Liver (tissue), 9 donors: ENCODE measurements around the gene RNU6-9. TPM values are rescaled to one million over a fixed set of nuclear protein-coding genes. Genes with fewer than 3 reads are reported as not detected.
"Not testable (repeated sequence)": the region's sequence is repeated elsewhere in the genome, so short reads cannot be mapped to it uniquely, and the experiment has no call there.

Experiments
- DNase-seq: peaks from one replicate; pipeline ENCODE4 v3.0.0-alpha.2; 2017; ENCODE audit warnings: low spot score
- H3K27ac ChIP-seq, 2 donors: one replicate each; pipeline ENCODE4 v1.7.0; 2013; ENCODE audit warnings: inconsistent platforms in 2 of 2, low read length in 2 of 2, control low read depth in 1 of 2, low read depth in 1 of 2, mild to moderate bottlenecking in 1 of 2
- H3K27me3 ChIP-seq, 4 donors: one replicate each; pipeline versions ENCODE4 v1.6.1 to v1.7.0; 2013; ENCODE audit warnings: low read length in 3 of 4, inconsistent platforms in 1 of 4, mild to moderate bottlenecking in 1 of 4, moderate library complexity in 1 of 4; ENCODE audit not compliant: control insufficient read depth in 4 of 4, insufficient read depth in 4 of 4
- H3K36me3 ChIP-seq, 4 donors: one replicate each; pipeline versions ENCODE4 v1.6.1 to v1.7.0; 2013; ENCODE audit warnings: low read length in 3 of 4, mild to moderate bottlenecking in 3 of 4, low read depth in 1 of 4, moderate library complexity in 1 of 4; ENCODE audit not compliant: control insufficient read depth in 4 of 4, insufficient read depth in 3 of 4
- H3K4me1 ChIP-seq, 4 donors: one replicate each; pipeline versions ENCODE4 v1.6.1 to v1.7.0; 2013; ENCODE audit warnings: low read length in 3 of 4, mild to moderate bottlenecking in 3 of 4, moderate library complexity in 1 of 4; ENCODE audit not compliant: control insufficient read depth in 4 of 4, insufficient read depth in 4 of 4
- H3K4me3 ChIP-seq, 3 donors: one replicate each; pipeline versions ENCODE4 v1.6.1 to v1.7.0; 2013; ENCODE audit warnings: low read length in 3 of 3, control low read depth in 1 of 3, low read depth in 1 of 3, mild to moderate bottlenecking in 1 of 3
- H3K9ac ChIP-seq, 2 donors: one replicate each; pipeline ENCODE4 v1.7.0; 2013; ENCODE audit warnings: low read length in 2 of 2, mild to moderate bottlenecking in 2 of 2, moderate library complexity in 2 of 2, control low read depth in 1 of 2, low read depth in 1 of 2
- H3K9me3 ChIP-seq, 4 donors: one replicate each; pipeline versions ENCODE4 v1.6.1 to v1.7.0; 2013; ENCODE audit warnings: low read length in 3 of 4; ENCODE audit not compliant: control insufficient read depth in 4 of 4
- EGR1 ChIP-seq, 2 donors: IDR thresholded peaks; 2 replicates each; pipeline ENCODE4 v1.6.1; 2016 to 2018; ENCODE audit warnings: antibody characterized with exemption in 2 of 2, low read depth in 2 of 2
- GABPA ChIP-seq, 2 donors: IDR thresholded peaks in 1 of 2; conservative IDR thresholded peaks in 1 of 2; 2 replicates each; pipeline ENCODE4 v1.6.1; 2016; ENCODE audit warnings: antibody characterized with exemption in 2 of 2, mild to moderate bottlenecking in 1 of 2, moderate library complexity in 1 of 2
- HNF4A ChIP-seq, 2 donors: conservative IDR thresholded peaks; 2 replicates each; pipeline ENCODE4 v1.6.1; 2016; ENCODE audit warnings: antibody characterized with exemption in 2 of 2, mild to moderate bottlenecking in 2 of 2
- NR2F2 ChIP-seq: IDR thresholded peaks from 2 replicates; pipeline ENCODE4 v1.6.1; 2016; ENCODE audit warnings: antibody characterized with exemption
- RAD21 ChIP-seq, 2 donors: IDR thresholded peaks; 2 replicates each; pipeline ENCODE4 v1.6.1; 2016; ENCODE audit warnings: antibody characterized with exemption in 2 of 2, mild to moderate bottlenecking in 2 of 2
- TAF1 ChIP-seq: conservative IDR thresholded peaks from 2 replicates; pipeline ENCODE4 v1.6.1; 2016; ENCODE audit warnings: antibody characterized with exemption, mild to moderate bottlenecking
- WGBS: extraction: QIAGEN DNeasy Blood & Tissue Kit; methylation state at CpG from one replicate; pipeline ENCODE4 v1.1.7; 2013; 5-methylcytosine and 5-hydroxymethylcytosine counted together
- polyA plus RNA-seq, 2 donors: library from polyadenylated mRNA; stranded (reverse) in 1 of 2; unstranded in 1 of 2; fragments of 200-250 nt in 1 of 2; fragments of >200 nt in 1 of 2; fragmentation: Nextera tagmentation in 1 of 2; extraction: Ambion mirVana in 1 of 2; gene quantifications; one replicate each; pipeline versions ENCODE4 v1.2.1 to v1.2.3, GENCODE V29; 2013 to 2015
- total RNA-seq, 2 donors: library from RNA; depleted of rRNA; stranded (reverse); fragments of >200 nt; gene quantifications; one replicate each; pipeline ENCODE4 v1.2.3, GENCODE V29; 2014
- TF ChIP-seq, protein P1 (sequence below): IDR thresholded peaks from 2 replicates; pipeline ENCODE4 v1.6.1; 2016; ENCODE audit warnings: antibody characterized with exemption
- TF ChIP-seq, protein P2 (sequence below): IDR thresholded peaks from 2 replicates; pipeline ENCODE4 v1.6.1; 2016; ENCODE audit warnings: antibody characterized with exemption, mild to moderate bottlenecking
- donor health status: healthy.
- donor health status: healthy.
- donor health status: healthy.
- donor health status: healthy.
- donor health status: healthy.

Gene RNU6-9
- total and polyA plus RNA-seq, 4 donors = not detected

DNA sequence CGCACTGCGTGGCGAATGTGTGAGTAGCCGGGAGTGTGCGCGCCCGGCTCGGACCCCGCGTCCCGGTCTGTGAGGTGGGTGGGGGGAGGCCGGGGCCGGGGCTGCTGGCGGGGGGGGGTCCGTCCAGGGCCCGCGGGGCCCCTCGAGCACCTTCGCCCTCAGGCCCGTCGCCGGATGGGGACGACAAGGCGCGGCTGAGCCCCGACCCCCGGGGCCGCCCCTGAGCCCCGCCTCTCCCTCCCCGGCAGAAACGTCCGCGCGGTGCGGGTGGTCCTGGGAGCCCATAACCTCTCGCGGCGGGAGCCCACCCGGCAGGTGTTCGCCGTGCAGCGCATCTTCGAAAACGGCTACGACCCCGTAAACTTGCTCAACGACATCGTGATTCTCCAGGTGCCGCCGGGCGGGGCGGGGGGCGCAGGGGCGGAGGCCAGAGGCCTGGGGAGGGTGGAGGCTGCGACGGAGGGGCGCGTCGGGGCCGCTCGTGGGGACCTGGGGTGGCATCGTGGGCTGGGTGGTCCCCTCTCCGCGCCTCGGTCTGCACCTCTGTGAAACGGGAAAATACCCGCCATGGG, 40.2 kb upstream of the RNU6-9 start:
- Histone ChIP-seq H3K4me3 (no peak overlapping the region), H3K27me3 (no peaks in the 10 kb centered on the region), H3K36me3 (no peaks in the 10 kb centered on the region)

DNA sequence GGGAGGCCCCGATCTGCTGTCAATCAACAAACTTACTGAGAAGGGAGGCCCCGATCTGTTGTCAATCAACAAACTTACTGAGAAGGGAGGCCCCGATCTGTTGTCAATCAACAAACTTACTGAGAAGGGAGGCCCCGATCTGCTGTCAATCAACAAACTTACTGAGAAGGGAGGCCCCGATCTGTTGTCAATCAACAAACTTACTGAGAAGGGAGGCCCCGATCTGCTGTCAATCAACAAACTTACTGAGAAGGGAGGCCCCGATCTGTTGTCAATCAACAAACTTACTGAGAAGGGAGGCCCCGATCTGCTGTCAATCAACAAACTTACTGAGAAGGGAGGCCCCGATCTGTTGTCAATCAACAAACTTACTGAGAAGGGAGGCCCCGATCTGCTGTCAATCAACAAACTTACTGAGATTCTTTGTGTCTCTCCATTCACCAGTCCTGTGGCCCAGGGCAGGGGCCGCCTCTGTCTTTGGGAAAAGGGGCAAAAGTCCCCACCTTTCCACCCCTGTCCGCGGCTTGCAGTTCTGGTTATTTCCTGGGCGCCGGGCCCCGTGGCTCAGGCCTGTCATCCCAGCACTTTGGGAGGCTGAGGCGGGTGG, 39.6 kb upstream of the RNU6-9 start:
- H3K9ac ChIP-seq, H3K4me3 ChIP-seq, H3K27me3 ChIP-seq, H3K9me3 ChIP-seq, DNase-seq, H3K36me3 ChIP-seq, H3K27ac ChIP-seq: not testable (repeated sequence)
- H3K4me1 ChIP-seq = peaks cover 5 to 12% (median 8%) of the 10 kb centered on the region in 4 donors
- WGBS = 75% methylated on average over 12 of the region's 17 CpGs

More for the DNA sequence above, 40.2 kb upstream of the RNU6-9 start:
- H3K4me1 ChIP-seq = peaks cover 5 to 12% (median 8%) of the 10 kb centered on the region in 4 donors
- no peak for TF ChIP-seq TAF1
- TF ChIP-seq, protein P1, sequence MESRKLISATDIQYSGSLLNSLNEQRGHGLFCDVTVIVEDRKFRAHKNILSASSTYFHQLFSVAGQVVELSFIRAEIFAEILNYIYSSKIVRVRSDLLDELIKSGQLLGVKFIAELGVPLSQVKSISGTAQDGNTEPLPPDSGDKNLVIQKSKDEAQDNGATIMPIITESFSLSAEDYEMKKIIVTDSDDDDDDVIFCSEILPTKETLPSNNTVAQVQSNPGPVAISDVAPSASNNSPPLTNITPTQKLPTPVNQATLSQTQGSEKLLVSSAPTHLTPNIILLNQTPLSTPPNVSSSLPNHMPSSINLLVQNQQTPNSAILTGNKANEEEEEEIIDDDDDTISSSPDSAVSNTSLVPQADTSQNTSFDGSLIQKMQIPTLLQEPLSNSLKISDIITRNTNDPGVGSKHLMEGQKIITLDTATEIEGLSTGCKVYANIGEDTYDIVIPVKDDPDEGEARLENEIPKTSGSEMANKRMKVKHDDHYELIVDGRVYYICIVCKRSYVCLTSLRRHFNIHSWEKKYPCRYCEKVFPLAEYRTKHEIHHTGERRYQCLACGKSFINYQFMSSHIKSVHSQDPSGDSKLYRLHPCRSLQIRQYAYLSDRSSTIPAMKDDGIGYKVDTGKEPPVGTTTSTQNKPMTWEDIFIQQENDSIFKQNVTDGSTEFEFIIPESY = no peak
- TF ChIP-seq GABPA (IDR thresholded peaks at IDR 0.05 in 1 of 2, conservative IDR thresholded peaks at IDR 0.05 in 1 of 2) = no peak
- TF ChIP-seq, protein P2, sequence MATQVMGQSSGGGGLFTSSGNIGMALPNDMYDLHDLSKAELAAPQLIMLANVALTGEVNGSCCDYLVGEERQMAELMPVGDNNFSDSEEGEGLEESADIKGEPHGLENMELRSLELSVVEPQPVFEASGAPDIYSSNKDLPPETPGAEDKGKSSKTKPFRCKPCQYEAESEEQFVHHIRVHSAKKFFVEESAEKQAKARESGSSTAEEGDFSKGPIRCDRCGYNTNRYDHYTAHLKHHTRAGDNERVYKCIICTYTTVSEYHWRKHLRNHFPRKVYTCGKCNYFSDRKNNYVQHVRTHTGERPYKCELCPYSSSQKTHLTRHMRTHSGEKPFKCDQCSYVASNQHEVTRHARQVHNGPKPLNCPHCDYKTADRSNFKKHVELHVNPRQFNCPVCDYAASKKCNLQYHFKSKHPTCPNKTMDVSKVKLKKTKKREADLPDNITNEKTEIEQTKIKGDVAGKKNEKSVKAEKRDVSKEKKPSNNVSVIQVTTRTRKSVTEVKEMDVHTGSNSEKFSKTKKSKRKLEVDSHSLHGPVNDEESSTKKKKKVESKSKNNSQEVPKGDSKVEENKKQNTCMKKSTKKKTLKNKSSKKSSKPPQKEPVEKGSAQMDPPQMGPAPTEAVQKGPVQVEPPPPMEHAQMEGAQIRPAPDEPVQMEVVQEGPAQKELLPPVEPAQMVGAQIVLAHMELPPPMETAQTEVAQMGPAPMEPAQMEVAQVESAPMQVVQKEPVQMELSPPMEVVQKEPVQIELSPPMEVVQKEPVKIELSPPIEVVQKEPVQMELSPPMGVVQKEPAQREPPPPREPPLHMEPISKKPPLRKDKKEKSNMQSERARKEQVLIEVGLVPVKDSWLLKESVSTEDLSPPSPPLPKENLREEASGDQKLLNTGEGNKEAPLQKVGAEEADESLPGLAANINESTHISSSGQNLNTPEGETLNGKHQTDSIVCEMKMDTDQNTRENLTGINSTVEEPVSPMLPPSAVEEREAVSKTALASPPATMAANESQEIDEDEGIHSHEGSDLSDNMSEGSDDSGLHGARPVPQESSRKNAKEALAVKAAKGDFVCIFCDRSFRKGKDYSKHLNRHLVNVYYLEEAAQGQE = no peak
- no peak for TF ChIP-seq EGR1 (IDR thresholded peaks at IDR 0.05; ENCODE audit: low read depth in 2 of 2)
- no peak for TF ChIP-seq RAD21 (IDR thresholded peaks at IDR 0.05)
- no peak for TF ChIP-seq HNF4A (conservative IDR thresholded peaks at IDR 0.05)
- H3K9ac ChIP-seq = no peak overlapping the region
- H3K27ac ChIP-seq = no peak overlapping the region
- no peak for DNase-seq
- whole genome bisulfite sequencing = 35% methylated on average over 67 of the region's 67 CpGs
- no peaks in the 10 kb centered on the region for H3K9me3 ChIP-seq

DNA sequence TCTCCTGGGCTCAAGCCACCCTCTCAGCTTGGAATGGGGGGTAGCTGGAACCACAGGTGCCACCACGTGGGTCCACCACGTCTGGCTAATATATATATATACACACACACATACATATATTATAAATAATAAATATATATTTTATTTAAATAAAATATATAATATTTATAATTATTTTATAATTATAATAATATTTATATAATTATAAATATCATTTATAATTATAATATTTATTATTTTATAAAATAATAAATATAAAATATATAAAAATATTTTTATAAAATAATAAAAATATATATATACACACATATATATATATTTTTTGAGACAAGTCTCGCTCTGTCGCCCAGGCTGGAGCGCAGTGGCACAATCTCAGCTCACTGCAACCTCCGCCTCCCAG, 38.7 kb upstream of the RNU6-9 start:
- no peaks in the 10 kb centered on the region for H3K27me3 ChIP-seq
- peaks cover 5 to 12% (median 8%) of the 10 kb centered on the region in 4 donors for H3K4me1 ChIP-seq
- no peaks in the 10 kb centered on the region for H3K36me3 ChIP-seq
- WGBS = 71% methylated on average over 6 of the region's 6 CpGs
- no peak overlapping the region for H3K27ac ChIP-seq
- no peak overlapping the region for H3K4me3 ChIP-seq
- H3K9ac ChIP-seq = no peak overlapping the region
- TF ChIP-seq NR2F2 = no peak
- no peak for TF ChIP-seq EGR1 (IDR thresholded peaks at IDR 0.05; ENCODE audit: low read depth in 2 of 2)
- no peak for DNase-seq
- no peaks in the 10 kb centered on the region for H3K9me3 ChIP-seq
